GM21390 (cell line): ENCODE results near the gene CNGA3.

Experiments
- ATAC-seq: cut with Tn5 transposase; IDR thresholded peaks from one replicate; pipeline ENCODE4 v1.9.1; 2021; ENCODE audit not compliant: unreplicated experiment

Gene CNGA3

GRCh38 chr2:98324181-98324580 is 22.1 kb upstream of the CNGA3 start:
- no peak for ATAC-seq

- no peak for ATAC-seq
Observed at GRCh38 chr2:98327776-98328175, 18.5 kb upstream of the CNGA3 start.

GRCh38 chr2:98329549-98329948 is 16.7 kb upstream of the CNGA3 start:
- no peak for ATAC-seq

GRCh38 chr2:98332989-98333388 is 13.3 kb upstream of the CNGA3 start:
- no peak for ATAC-seq

- no peak for ATAC-seq
Observed at GRCh38 chr2:98333922-98334321, 12.3 kb upstream of the CNGA3 start.

- no peak for ATAC-seq
Observed at GRCh38 chr2:98334439-98335078, 11.7 kb upstream of the CNGA3 start.

GRCh38 chr2:98335271-98335670 is 11.0 kb upstream of the CNGA3 start:
- no peak for ATAC-seq

- ATAC-seq = no peak
Observed at GRCh38 chr2:98341241-98341640, 5.0 kb upstream of the CNGA3 start.

GRCh38 chr2:98343285-98343684 is 3.0 kb upstream of the CNGA3 start:
- ATAC-seq = no peak

- no peak for ATAC-seq
Observed at GRCh38 chr2:98347298-98348065, 1.2 kb downstream of the CNGA3 start.

GRCh38 chr2:98348066-98348561 is 1.9 kb downstream of the CNGA3 start:
- no peak for ATAC-seq

GRCh38 chr2:98350411-98350810 is 4.2 kb downstream of the CNGA3 start:
- no peak for ATAC-seq

GRCh38 chr2:98355881-98356280 is 9.6 kb downstream of the CNGA3 start:
- ATAC-seq = no peak

- no peak for ATAC-seq
Observed at GRCh38 chr2:98356729-98357128, 10.5 kb downstream of the CNGA3 start.

GRCh38 chr2:98357849-98358248 is 11.6 kb downstream of the CNGA3 start:
- no peak for ATAC-seq

- ATAC-seq = no peak
Observed at GRCh38 chr2:98359986-98360385, 13.7 kb downstream of the CNGA3 start.

- no peak for ATAC-seq
Observed at GRCh38 chr2:98367721-98368120, 21.5 kb downstream of the CNGA3 start.

- ATAC-seq = no peak
Observed at GRCh38 chr2:98369710-98370239, 23.5 kb downstream of the CNGA3 start.

GRCh38 chr2:98372121-98372520 is 25.9 kb downstream of the CNGA3 start:
- no peak for ATAC-seq

- ATAC-seq = no peak
Observed at GRCh38 chr2:98372579-98372978, 26.3 kb downstream of the CNGA3 start.

GRCh38 chr2:98374286-98374685 is 28.0 kb downstream of the CNGA3 start:
- ATAC-seq = no peak

GRCh38 chr2:98374958-98375570 is 28.8 kb downstream of the CNGA3 start:
- no peak for ATAC-seq
